ENCODE measurements around the gene SPN.

Gene SPN

GRCh38 chr16:29676989-29677785 lies 14.1 kb downstream of the SPN start:
- Histone ChIP-seq H3K9ac (ENCODE audit: low read length) (no peak overlapping the region), H3K36me3 (ENCODE audit: control insufficient read depth in 1 of 2, insufficient read depth in 2 of 2, low read length in 2 of 2) (peaks cover 5 to 8% of the 10 kb centered on the region in 2 experiments), H3K27me3 (ENCODE audit: insufficient read depth, low read length) (no peaks in the 10 kb centered on the region), H3K79me2 (ENCODE audit: control insufficient read depth, insufficient read depth, low read length, poor library complexity) (peaks cover 24% of the 10 kb centered on the region), H2BK120ac (ENCODE audit: insufficient read depth, low read length, poor library complexity) (no peak overlapping the region), H2AK5ac (ENCODE audit: low read length) (no peak overlapping the region), H3K27ac (ENCODE audit: low read depth, low read length) (no peak overlapping the region), H3K4me1 (ENCODE audit: control insufficient read depth in 1 of 2, insufficient read depth in 2 of 2, low read length in 2 of 2) (peaks cover 14 to 19% of the 10 kb centered on the region in 2 experiments), H3K4me2 (ENCODE audit: low read length) (no peak overlapping the region), H3K4ac (ENCODE audit: low read depth, low read length) (no peak overlapping the region), H3K18ac (ENCODE audit: low read length) (no peak overlapping the region), H2BK5ac (ENCODE audit: low read depth, low read length, poor library complexity) (peak overlapping the region; percentile 32), H4K12ac (ENCODE audit: low read depth, low read length) (no peak overlapping the region), H4K91ac (ENCODE audit: low read depth, low read length) (no peak overlapping the region), H3K79me1 (ENCODE audit: low read length) (peaks cover 21% of the 10 kb centered on the region), H2BK12ac (ENCODE audit: low read length) (peak overlapping the region; percentile 61), H3K9me3 (ENCODE audit: insufficient read depth, low read depth, low read length) (no peaks in the 10 kb centered on the region), H4K8ac (ENCODE audit: low read depth, low read length) (no peak overlapping the region), H3K23ac (ENCODE audit: low read length) (no peak overlapping the region), H3K14ac (ENCODE audit: low read length) (no peak overlapping the region), H3K4me3 (ENCODE audit: low read depth, low read length) (no peak overlapping the region), H2AFZ (ENCODE audit: insufficient read depth, low read length, poor library complexity) (no peak overlapping the region)
- no peak for DNase-seq
- no CpG with 5 or more reads among the region's 23 CpGs for WGBS (ENCODE audit: extremely low coverage, insufficient coverage, insufficient read length)

- Histone ChIP-seq H4K12ac (ENCODE audit: low read depth, low read length) (peak within 1 kb of the TSS; percentile 85), H3K4ac (ENCODE audit: low read depth, low read length) (peak within 1 kb of the TSS; percentile 96), H2AFZ (ENCODE audit: insufficient read depth, low read length, poor library complexity) (peak within 1 kb of the TSS; percentile 89), H3K4me2 (ENCODE audit: low read length) (peak within 1 kb of the TSS; percentile 82), H2BK5ac (ENCODE audit: low read depth, low read length, poor library complexity) (peak within 1 kb of the TSS; percentile 99), H3K36me3 (ENCODE audit: control insufficient read depth in 1 of 2, insufficient read depth in 2 of 2, low read length in 2 of 2) (peaks cover 13 to 17% of the 10 kb centered on the region in 2 experiments), H4K91ac (ENCODE audit: low read depth, low read length) (peak within 1 kb of the TSS; percentile 99), H3K4me3 (ENCODE audit: low read depth, low read length) (peak within 1 kb of the TSS; percentile 77), H3K23ac (ENCODE audit: low read length) (no peak within 1 kb of the TSS), H4K8ac (ENCODE audit: low read depth, low read length) (peak within 1 kb of the TSS; percentile 88), H2BK12ac (ENCODE audit: low read length) (peak within 1 kb of the TSS; percentile 100), H3K27ac (ENCODE audit: low read depth, low read length) (peak within 1 kb of the TSS; percentile 99), H3K79me1 (ENCODE audit: low read length) (peaks cover 21% of the 10 kb centered on the region), H2BK120ac (ENCODE audit: insufficient read depth, low read length, poor library complexity) (peak within 1 kb of the TSS; percentile 99), H3K79me2 (ENCODE audit: control insufficient read depth, insufficient read depth, low read length, poor library complexity) (peaks cover 30% of the 10 kb centered on the region), H3K4me1 (ENCODE audit: control insufficient read depth in 1 of 2, insufficient read depth in 2 of 2, low read length in 2 of 2) (peaks cover 19% of the 10 kb centered on the region in 2 experiments), H3K14ac (ENCODE audit: low read length) (peak within 1 kb of the TSS; percentile 98), H3K18ac (ENCODE audit: low read length) (peak within 1 kb of the TSS; percentile 98), H2AK5ac (ENCODE audit: low read length) (peak within 1 kb of the TSS; percentile 94), H3K27me3 (ENCODE audit: insufficient read depth, low read length) (no peaks in the 10 kb centered on the region), H3K9me3 (ENCODE audit: insufficient read depth, low read depth, low read length) (no peaks in the 10 kb centered on the region), H3K9ac (ENCODE audit: low read length) (peak within 1 kb of the TSS; percentile 82)
- no CpG with 5 or more reads among the region's 5 CpGs for WGBS (ENCODE audit: extremely low coverage, insufficient coverage, insufficient read length)
- peak; percentile 64 to 70 for DNase-seq
Observed at GRCh38 chr16:29678691-29679267, 15.7 kb downstream of the SPN start, which contains the start of gene QPRT. TSS of gene QPRT (plus strand) at chr16:29679180. CDS start at chr16:29679198, 18 bp downstream.

GRCh38 chr16:29680180-29680598 lies 17.1 kb downstream of the SPN start:
- no CpG with 5 or more reads among the region's 10 CpGs for WGBS (ENCODE audit: extremely low coverage, insufficient coverage, insufficient read length)

GRCh38 chr16:29683543-29684090 lies 20.6 kb downstream of the SPN start:
- H3K4ac ChIP-seq (ENCODE audit: low read depth, low read length), result peak overlapping the region; percentile 70
- no peak overlapping the region for H2AK5ac ChIP-seq (ENCODE audit: low read length)
- H3K27me3 ChIP-seq (ENCODE audit: insufficient read depth, low read length), result no peaks in the 10 kb centered on the region
- DNase-seq, result no peak
- no peak overlapping the region for H4K8ac ChIP-seq (ENCODE audit: low read depth, low read length)
- no peak overlapping the region for H4K91ac ChIP-seq (ENCODE audit: low read depth, low read length)
- no peak overlapping the region for H2BK12ac ChIP-seq (ENCODE audit: low read length)
- H3K36me3 ChIP-seq (ENCODE audit: control insufficient read depth in 1 of 2, insufficient read depth in 2 of 2, low read length in 2 of 2), result peaks cover 36 to 41% of the 10 kb centered on the region in 2 experiments
- no CpG with 5 or more reads among the region's 9 CpGs for WGBS (ENCODE audit: extremely low coverage, insufficient coverage, insufficient read length)
- H3K18ac ChIP-seq (ENCODE audit: low read length), result peak overlapping the region; percentile 51
- no peaks in the 10 kb centered on the region for H3K9me3 ChIP-seq (ENCODE audit: insufficient read depth, low read depth, low read length)
- H3K4me2 ChIP-seq (ENCODE audit: low read length), result no peak overlapping the region
- H4K12ac ChIP-seq (ENCODE audit: low read depth, low read length), result no peak overlapping the region
- no peak overlapping the region for H2AFZ ChIP-seq (ENCODE audit: insufficient read depth, low read length, poor library complexity)
- peaks cover 42% of the 10 kb centered on the region for H3K79me2 ChIP-seq (ENCODE audit: control insufficient read depth, insufficient read depth, low read length, poor library complexity)
- H2BK120ac ChIP-seq (ENCODE audit: insufficient read depth, low read length, poor library complexity), result no peak overlapping the region
- H3K27ac ChIP-seq (ENCODE audit: low read depth, low read length), result no peak overlapping the region
- no peak overlapping the region for H3K14ac ChIP-seq (ENCODE audit: low read length)
- peaks cover 35 to 37% of the 10 kb centered on the region in 2 experiments for H3K4me1 ChIP-seq (ENCODE audit: control insufficient read depth in 1 of 2, insufficient read depth in 2 of 2, low read length in 2 of 2)
- no peak overlapping the region for H3K9ac ChIP-seq (ENCODE audit: low read length)
- H3K4me3 ChIP-seq (ENCODE audit: low read depth, low read length), result no peak overlapping the region
- no peak overlapping the region for H2BK5ac ChIP-seq (ENCODE audit: low read depth, low read length, poor library complexity)
- H3K79me1 ChIP-seq (ENCODE audit: low read length), result peaks cover 26% of the 10 kb centered on the region
- H3K23ac ChIP-seq (ENCODE audit: low read length), result no peak overlapping the region

More at GRCh38 chr16:29680180-29680598, 17.1 kb downstream of the SPN start:
- Histone ChIP-seq H2BK120ac (ENCODE audit: insufficient read depth, low read length, poor library complexity) (peak overlapping the region; percentile 78), H4K8ac (ENCODE audit: low read depth, low read length) (peak overlapping the region; percentile 72), H3K27me3 (ENCODE audit: insufficient read depth, low read length) (no peaks in the 10 kb centered on the region), H4K12ac (ENCODE audit: low read depth, low read length) (peak overlapping the region; percentile 73), H4K91ac (ENCODE audit: low read depth, low read length) (peak overlapping the region; percentile 84), H2AFZ (ENCODE audit: insufficient read depth, low read length, poor library complexity) (no peak overlapping the region), H2BK5ac (ENCODE audit: low read depth, low read length, poor library complexity) (peak overlapping the region; percentile 92), H3K18ac (ENCODE audit: low read length) (peak overlapping the region; percentile 63), H2AK5ac (ENCODE audit: low read length) (peak overlapping the region; percentile 79), H3K14ac (ENCODE audit: low read length) (peak overlapping the region; percentile 50), H2BK12ac (ENCODE audit: low read length) (peak overlapping the region; percentile 86), H3K9me3 (ENCODE audit: insufficient read depth, low read depth, low read length) (no peaks in the 10 kb centered on the region), H3K4ac (ENCODE audit: low read depth, low read length) (peak overlapping the region; percentile 98), H3K36me3 (ENCODE audit: control insufficient read depth in 1 of 2, insufficient read depth in 2 of 2, low read length in 2 of 2) (peaks cover 21 to 30% of the 10 kb centered on the region in 2 experiments), H3K9ac (ENCODE audit: low read length) (no peak overlapping the region), H3K79me2 (ENCODE audit: control insufficient read depth, insufficient read depth, low read length, poor library complexity) (peaks cover 35% of the 10 kb centered on the region), H3K4me3 (ENCODE audit: low read depth, low read length) (peak overlapping the region; percentile 21), H3K79me1 (ENCODE audit: low read length) (peaks cover 21% of the 10 kb centered on the region), H3K27ac (ENCODE audit: low read depth, low read length) (peak overlapping the region; percentile 99), H3K4me2 (ENCODE audit: low read length) (peak overlapping the region; percentile 68), H3K23ac (ENCODE audit: low read length) (no peak overlapping the region), H3K4me1 (ENCODE audit: control insufficient read depth in 1 of 2, insufficient read depth in 2 of 2, low read length in 2 of 2) (peaks cover 19% of the 10 kb centered on the region in 2 experiments)
- DNase-seq, result peak; percentile 49 to 71

Data from trophoblast cell (in vitro differentiated cells and primary cell).